ENCODE data around the gene NEK4. TPM values are rescaled to one million over a fixed set of nuclear protein-coding genes. Genes with fewer than 3 reads are reported as not detected.

Gene NEK4
- total RNA-seq, 1 donor from 2014 or later: 52.3 TPM

GRCh38 chr3:52781741-52782140, 11.0 kb upstream of the NEK4 start:
- Mint-ChIP-seq H3K9me3 (no peaks in the 10 kb centered on the region), H3K36me3 (ENCODE audit: low read depth) (no peaks in the 10 kb centered on the region), H3K27me3 (ENCODE audit: low read depth) (peaks cover 17% of the 10 kb centered on the region), H3K27ac (ENCODE audit: unreplicated experiment) (no peak overlapping the region), H3K4me3 (no peak overlapping the region), H3K4me1 (no peaks in the 10 kb centered on the region)
- DNase-seq (ENCODE audit: low read depth, low spot score): no peak
- no peak for TF ChIP-seq CTCF (conservative IDR thresholded peaks at IDR 0.05)

- H3K9me3 Mint-ChIP-seq: no peaks in the 10 kb centered on the region
- no peak overlapping the region for H3K4me3 Mint-ChIP-seq
- DNase-seq (ENCODE audit: low read depth, low spot score): no peak
- TF ChIP-seq CTCF (conservative IDR thresholded peaks at IDR 0.05): no peak
- peaks cover 17% of the 10 kb centered on the region for H3K27me3 Mint-ChIP-seq (ENCODE audit: low read depth)
- H3K4me1 Mint-ChIP-seq: no peaks in the 10 kb centered on the region
- no peak overlapping the region for H3K27ac Mint-ChIP-seq (ENCODE audit: unreplicated experiment)
- no peaks in the 10 kb centered on the region for H3K36me3 Mint-ChIP-seq (ENCODE audit: low read depth)
Observed at GRCh38 chr3:52779837-52780585, 9.3 kb upstream of the NEK4 start.

GRCh38 chr3:52779011-52779836, 8.5 kb upstream of the NEK4 start:
- Mint-ChIP-seq H3K27ac (ENCODE audit: unreplicated experiment) (no peak overlapping the region), H3K27me3 (ENCODE audit: low read depth) (peaks cover 17% of the 10 kb centered on the region), H3K4me3 (no peak overlapping the region), H3K9me3 (no peaks in the 10 kb centered on the region), H3K4me1 (no peaks in the 10 kb centered on the region), H3K36me3 (ENCODE audit: low read depth) (no peaks in the 10 kb centered on the region)
- no peak for TF ChIP-seq CTCF (conservative IDR thresholded peaks at IDR 0.05)
- DNase-seq (ENCODE audit: low read depth, low spot score): no peak

GRCh38 chr3:52777959-52778805, 7.4 kb upstream of the NEK4 start:
- Mint-ChIP-seq H3K4me3 (no peak overlapping the region), H3K36me3 (ENCODE audit: low read depth) (no peaks in the 10 kb centered on the region), H3K9me3 (no peaks in the 10 kb centered on the region), H3K4me1 (no peaks in the 10 kb centered on the region), H3K27me3 (ENCODE audit: low read depth) (peaks cover 17% of the 10 kb centered on the region), H3K27ac (ENCODE audit: unreplicated experiment) (no peak overlapping the region)
- no peak for TF ChIP-seq CTCF (conservative IDR thresholded peaks at IDR 0.05)
- DNase-seq (ENCODE audit: low read depth, low spot score): no peak
